Activated CD4-positive, alpha-beta T cell treated with anti-CD3 and anti-CD28 coated beads for 48 hours (primary cell): ENCODE results near the gene UGT1A1.

Source experiments
- DNase-seq: peaks from one replicate; pipeline ENCODE4 v3.0.0-alpha.2; 2020

UGT1A1 gene

DNA sequence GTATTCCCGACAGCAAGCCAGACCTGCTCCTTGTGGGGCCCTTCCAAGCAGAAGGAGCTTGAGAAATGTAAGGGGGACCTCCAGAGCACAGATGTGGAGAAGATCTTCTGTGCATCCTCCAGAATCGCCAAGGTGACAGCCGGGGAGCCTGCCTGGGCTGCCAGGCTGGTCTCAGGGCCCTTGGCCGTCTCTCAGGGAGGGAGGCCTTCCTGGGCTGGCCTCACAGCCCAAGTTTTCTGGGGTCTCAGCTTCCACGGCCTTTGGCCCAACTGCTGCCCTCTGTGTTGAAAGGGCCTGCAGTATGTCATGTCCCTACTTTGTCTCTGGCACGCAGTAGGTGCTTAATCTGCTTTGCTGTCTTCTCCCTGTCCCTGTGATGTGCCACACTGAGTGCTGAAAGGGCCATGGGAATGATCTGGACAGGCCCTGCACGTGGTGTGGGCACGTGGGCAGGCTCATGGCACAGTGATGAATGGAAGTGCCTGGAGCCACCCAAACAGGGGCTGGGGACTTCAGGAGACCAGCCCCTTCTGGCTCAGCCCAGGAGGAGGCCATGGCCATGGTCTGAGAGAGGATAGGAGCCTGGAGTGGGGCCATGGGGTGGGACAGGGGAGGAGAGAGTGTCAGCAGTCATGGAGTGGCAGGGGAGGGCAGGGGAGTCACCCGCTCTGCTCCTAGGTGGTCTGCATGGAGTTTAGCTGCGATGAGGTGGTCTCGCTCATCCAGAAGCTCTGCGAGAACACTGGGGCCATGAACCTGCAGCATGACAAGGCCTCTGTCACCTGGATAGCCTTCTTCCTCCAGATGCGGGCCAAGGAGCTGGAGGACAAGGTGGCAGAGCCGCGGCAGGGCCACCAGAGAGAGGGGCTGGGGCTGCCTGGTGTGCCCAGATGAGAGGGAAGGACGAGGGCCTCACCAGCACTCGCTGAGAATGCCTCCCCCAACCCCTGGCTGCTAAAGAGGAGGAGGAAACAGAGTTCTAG lies 58.9 kb downstream of the UGT1A1 start:
- no peak for DNase-seq

- no peak for DNase-seq
Observed at GRCh38 chr2:233819884-233820773, 60.1 kb downstream of the UGT1A1 start.

GRCh38 chr2:233820774-233821105 lies 60.7 kb downstream of the UGT1A1 start:
- no peak for DNase-seq

DNA sequence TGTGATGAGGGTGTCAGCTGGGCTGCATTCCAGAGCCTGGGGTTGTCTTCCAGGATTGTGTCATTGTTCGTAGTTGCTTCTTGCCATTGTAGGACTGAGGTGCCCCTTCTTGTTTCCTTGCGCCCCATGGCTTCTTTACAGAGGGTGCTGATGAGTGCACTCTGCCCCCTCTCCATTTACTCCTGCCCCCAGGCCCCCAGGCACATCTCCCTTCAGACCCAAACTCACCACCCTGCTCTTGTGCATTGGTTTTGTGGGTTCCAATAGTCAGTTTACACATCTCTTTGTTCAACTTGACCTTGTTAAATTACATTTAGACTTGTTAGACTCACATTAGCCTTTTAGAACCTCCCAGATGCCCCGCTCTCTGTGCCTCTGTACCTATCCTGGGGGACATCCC lies 61.1 kb downstream of the UGT1A1 start:
- DNase-seq, result no peak

DNA sequence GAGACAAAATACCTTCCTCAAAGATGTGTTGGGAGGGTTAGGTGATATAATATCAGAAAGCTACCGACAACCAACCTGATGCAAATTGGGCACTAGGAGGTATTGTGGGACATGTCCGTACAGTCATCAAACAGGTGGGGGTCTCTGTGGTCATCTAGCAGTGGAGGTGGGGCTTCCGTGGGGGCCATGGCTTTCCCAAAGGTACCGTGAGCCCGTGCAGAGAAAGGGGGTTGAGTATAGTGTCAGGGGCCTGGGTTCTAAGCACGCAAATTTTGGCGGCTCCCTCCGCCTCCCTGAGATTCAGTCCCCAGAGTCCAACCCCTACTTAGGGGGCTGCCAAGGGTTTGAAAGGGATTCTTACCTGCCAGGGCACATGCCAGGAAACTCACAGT lies 61.6 kb downstream of the UGT1A1 start:
- no peak for DNase-seq

GRCh38 chr2:233822101-233822771 lies 62.2 kb downstream of the UGT1A1 start:
- no peak for DNase-seq
